Measurements from ENCODE around the gene MBOAT1.
A peak's percentile ranks its signal among the peaks of the same experiment; 100 is the strongest.

The MBOAT1 gene

GRCh38 chr6:20137240-20137639 lies 75.0 kb downstream of the MBOAT1 start:
- DNase-seq (ENCODE audit: low spot score), result no peak

DNA sequence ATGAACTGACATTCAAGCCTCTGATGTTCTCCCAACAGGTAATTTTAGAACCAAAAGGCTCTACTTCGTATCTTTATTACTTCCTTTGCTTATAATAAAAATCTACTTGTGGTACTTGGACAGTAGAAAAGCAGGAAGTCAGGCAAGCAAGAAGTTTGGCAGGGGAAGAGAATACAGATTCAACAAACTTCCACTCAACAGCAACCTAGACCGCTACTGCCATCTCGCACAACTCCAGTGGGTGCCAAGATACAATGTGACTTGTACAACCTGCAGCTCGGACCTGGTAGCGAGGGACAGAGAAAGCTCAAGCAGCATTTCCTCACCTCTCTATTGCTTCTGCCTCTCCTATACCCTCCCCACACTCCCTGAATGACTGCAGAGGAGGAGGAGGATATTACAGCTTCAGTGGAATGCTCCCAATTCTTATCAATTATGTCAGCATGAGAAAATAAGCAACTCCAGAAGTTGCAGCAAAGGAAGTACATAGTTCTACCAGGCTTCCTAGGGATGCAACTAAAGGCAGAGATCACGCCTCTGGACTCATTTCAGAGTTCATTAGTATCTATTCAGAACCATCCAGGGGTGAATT lies 76.5 kb downstream of the MBOAT1 start:
- DNase-seq (ENCODE audit: low spot score), result no peak

DNA sequence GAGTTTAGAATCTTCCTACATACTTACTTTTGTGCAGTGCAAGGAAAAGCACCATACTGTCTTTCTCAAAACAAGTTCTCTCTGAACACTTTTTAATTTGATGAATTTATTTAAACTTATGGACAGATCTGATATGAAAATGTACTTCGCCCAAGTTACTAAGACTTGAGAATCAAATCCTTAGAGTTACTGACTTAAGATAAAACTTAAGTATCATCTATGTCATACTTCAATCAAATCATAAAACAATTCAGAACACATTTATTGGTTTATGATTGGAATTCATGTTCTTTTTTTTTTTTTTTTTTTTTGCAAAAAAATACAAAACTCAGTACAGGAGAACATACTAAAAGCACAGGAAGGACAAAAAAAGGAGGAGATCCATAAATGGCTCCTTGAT lies 77.7 kb downstream of the MBOAT1 start:
- no peak for DNase-seq (ENCODE audit: low spot score)

- DNase-seq (ENCODE audit: low spot score), result no peak
Measured at GRCh38 chr6:20129290-20130088, 82.8 kb downstream of the MBOAT1 start.

DNA sequence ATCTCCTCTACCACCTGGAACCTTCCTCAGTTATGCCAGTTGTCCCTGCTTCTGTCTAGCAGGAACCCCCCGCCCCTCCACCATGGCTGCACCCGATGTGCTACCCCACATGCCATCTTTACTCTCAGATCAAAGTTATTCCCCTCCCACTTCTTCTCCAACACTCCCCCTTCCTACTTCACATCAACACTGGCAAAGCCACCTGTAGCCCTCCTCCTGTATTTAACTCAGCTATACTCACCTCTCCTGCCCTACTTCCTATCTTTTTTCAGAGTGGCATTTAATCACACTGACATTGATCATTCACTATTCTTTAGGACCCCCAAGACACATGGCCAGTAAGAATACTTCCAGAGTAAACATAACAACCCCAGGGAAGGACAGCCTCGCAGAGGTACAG lies 84.3 kb downstream of the MBOAT1 start:
- no peak for DNase-seq (ENCODE audit: low spot score)

DNA sequence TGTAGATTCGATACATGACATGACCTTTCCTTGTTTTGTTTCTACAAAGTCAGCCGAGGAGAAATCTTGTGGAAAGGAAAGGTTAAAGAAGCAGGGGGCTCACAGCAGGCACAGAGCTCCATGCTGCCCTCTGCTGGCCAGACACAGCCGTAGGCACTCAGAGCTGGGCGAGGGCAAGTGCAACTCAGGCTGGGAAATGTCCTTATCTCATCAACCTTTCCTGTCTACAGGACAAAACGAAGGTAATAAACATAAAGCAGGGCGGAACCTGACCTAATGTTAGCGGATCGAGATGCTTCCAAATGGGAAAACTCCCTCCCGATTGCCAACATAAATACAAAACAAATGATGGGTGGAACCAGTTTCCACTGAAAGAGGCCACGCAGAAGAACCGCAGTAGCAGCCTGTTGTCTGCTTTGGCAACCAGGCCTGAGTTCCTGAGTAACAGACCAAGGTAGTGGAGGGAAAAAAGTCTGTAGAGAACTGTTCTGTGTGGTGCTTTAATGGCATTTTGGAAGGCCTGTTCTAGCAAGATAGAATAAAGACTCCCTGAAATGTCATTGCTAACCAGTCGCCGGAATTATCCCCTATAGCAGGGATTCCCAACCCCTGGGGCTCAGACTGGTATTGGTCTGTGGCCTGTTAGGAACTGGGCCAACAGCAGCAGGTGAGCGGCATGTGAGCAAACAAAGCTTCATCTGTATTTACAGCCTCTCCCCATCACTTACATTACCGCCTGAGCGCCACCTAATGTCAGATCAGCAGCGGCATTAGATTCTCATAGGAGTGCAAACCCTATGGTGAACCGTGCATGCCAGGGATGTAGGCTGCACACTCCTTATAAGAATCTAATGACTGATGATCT lies 85.2 kb downstream of the MBOAT1 start:
- peak; percentile 41 for DNase-seq (ENCODE audit: low spot score)

GRCh38 chr6:20126102-20126752 lies 86.0 kb downstream of the MBOAT1 start:
- DNase-seq (ENCODE audit: low spot score), result no peak

- DNase-seq (ENCODE audit: low spot score), result no peak
Measured at GRCh38 chr6:20124545-20124944, 87.7 kb downstream of the MBOAT1 start.

DNA sequence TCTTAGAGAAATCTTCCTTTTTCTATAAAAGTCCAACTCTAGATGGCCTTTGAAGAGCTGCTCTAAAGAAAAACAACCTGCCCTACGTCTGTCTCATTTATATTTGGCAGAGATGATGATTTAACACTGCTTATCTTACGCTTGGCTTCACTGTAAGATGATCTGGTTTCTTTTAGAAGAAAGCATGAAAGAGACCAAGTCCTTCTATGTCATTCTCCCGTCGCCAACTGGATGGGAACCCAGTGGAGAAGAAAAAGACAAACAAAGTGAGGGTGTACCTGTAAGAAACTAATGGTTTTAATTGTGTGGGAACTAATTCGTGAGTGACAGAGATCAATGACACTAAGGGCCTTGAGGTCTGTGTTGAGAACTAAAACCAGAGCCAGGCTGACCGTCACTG lies 92.8 kb downstream of the MBOAT1 start:
- no peak for DNase-seq (ENCODE audit: low spot score)

DNA sequence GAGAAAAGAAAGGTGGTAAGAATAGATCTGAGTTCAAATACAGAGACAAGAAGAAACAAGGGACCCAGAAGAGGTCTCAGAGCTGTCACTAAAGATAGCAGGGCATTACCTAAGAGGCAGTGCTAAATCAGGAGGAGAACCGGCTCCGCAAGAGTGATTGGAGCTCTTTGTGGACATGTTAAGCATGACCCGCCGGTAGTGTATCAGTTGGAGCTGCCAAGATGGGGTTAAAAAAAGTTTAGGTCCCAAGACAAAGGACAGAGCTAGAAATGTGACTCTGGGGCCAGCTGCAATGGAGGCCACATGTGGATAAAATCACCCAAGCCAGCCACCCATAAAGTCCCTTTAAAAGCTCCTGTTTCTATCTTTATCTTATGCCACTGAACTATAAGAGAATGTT lies 93.4 kb downstream of the MBOAT1 start:
- DNase-seq (ENCODE audit: low spot score), result no peak

DNA sequence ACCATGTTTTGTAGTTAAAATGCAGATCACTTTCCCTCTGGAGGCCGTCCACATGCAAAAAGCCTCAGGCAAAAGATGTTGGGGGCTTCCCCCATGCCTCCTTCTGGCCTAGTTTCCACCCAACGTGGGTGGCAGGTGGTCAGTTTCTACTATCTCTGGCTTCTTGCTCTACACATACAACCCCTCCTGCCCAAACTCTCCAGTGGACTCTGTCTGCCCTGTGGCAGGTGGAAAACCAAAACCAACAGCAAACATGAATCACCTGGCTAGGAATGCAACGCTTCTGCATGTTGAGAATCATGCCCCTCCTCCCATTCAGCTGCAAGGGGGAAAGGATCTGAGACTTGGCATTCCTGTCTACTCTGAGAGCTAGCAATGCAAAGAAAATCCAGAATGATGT lies 94.8 kb downstream of the MBOAT1 start:
- DNase-seq (ENCODE audit: low spot score), result no peak

GRCh38 chr6:20116792-20117191 lies 95.5 kb downstream of the MBOAT1 start:
- no peak for DNase-seq (ENCODE audit: low spot score)

DNA sequence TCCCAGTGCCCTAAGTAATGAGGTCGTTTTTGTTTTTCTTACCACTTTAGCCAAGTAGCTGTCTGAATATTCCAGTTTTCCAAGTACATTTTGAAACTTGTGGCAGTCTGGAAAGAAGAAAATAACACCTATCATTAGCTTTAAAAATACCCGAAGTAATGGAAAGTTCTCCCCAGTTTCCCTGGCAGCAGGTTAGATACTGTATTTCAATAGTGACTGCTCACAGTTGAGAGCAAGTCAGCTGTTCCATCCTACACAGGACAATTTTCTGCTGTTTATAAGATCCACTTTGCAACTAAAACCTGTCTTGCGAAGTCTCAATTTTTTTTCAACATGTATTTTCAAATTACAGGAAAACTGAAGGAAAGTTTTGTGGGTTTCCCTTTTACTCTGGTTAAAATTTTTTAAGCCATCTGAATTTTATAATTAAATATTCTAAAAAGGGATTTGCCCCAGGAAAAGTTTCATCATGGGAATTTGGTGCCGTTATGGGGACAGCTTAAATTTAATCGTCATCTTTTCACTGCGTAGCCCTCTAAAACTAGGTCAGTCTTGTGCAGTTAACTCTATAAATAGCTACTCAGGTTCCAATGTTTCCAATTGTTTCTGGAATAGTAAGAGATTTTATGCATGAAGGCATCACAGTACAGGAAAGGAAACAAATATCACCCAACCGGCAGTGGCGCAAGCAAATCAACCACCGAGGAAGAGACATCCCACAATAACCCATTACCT lies 96.9 kb downstream of the MBOAT1 start:
- DNase-seq (ENCODE audit: low spot score), result peak; percentile 3

DNA sequence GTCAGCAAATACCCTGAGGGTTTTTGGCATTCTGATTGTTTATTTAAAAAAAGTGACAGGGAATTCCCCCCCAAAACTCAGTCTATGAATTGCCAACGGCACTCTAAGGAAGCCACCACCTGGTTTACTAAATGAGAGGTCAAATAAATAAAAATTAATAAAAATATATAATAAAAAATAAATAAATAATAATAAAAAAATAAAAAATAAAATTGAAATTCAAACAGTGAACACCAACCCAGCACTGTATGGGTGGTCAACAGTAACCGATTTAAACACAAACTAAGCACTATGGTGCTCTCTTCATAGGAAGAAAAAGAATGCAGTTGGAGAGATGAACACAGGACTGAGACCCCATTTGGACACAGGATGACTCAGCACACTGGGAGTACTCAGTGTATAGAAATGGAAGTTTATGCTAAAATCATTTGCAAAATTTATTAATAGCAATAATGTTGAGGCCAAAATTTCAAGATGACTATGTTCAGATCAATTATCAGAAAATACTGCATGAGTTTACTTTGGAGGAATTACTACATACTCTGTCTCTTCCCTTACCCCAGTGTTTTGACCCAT lies 98.5 kb downstream of the MBOAT1 start:
- DNase-seq (ENCODE audit: low spot score), result no peak

DNA sequence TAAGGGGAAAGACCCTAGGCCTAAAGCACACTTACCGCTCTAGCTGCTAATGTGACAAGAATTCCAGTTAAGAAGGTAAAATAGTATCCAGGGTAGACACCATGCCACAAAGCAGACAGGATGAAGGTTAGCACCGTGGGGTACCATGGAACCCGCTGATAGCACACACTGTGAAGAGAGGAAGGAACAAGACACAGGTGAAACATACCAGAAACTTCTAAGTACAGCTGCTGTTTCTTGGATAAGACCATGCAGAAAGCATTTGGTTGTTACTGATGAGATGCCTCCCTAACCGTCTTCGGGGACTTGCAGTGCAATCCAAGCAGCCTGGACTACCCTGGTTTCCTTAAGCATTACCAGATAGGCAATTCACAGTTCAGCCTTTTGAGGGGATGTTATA lies 99.4 kb downstream of the MBOAT1 start:
- no peak for DNase-seq (ENCODE audit: low spot score)

DNA sequence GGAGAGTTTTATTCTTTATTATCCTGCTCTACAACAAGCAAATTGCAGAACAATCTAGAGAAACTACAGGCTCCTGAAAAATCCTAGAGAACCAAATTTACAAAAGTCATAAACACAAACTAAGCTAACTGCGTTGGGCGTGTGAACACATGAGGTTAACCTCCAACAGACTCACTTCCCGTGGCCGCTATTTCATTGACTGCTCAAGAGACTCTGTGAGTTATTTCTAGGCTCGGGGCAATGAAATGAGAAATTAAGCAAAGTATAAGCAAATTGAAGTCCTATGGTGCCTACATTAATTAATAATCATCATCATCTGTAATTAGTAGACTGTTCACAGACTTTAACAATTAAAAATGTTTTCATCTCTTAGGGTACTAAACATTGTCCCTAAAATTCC lies 100.0 kb downstream of the MBOAT1 start:
- no peak for DNase-seq (ENCODE audit: low spot score)

DNA sequence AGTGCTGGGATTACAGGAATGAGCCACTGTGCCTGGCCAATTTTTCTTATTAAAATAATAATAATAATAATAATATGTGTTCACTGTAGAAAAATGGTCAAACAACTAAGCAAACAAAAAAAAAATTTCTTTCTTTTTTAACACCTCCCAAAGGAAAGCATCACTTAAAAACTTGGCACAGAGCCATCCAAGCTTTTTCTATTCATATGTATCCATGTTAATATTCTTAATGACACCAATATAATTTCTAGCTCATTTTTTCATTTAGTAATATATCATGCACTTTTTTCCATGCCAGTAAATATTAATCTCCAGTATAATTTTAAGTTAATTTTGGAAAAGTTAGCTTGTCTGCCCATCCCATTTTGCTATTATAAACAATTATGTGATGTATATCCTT lies 101.8 kb downstream of the MBOAT1 start:
- DNase-seq (ENCODE audit: low spot score), result no peak

- no peak for DNase-seq (ENCODE audit: low spot score)
Measured at GRCh38 chr6:20109526-20109925, 102.7 kb downstream of the MBOAT1 start.

DNA sequence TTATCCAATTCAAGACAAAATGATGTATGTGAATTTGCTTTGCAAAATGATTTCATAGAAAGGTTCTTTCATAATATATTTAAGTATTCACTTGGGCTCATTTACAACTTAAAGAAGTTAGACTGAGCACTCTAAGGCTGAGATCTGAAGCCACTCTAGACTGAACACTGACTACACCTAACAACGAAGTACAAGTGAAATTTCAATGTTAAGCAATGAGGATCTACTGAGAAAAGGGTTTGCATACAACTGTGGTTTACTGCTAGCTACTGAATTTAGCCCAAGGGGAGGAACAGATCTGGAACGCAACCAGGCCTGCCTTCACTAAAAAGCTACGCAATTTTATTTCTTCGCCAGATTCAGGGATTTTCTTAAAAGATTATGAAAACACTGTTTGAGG lies 106.4 kb downstream of the MBOAT1 start:
- no peak for DNase-seq (ENCODE audit: low spot score)

- no peak for DNase-seq (ENCODE audit: low spot score)
Measured at GRCh38 chr6:20104696-20105095, 107.6 kb downstream of the MBOAT1 start.

DNA sequence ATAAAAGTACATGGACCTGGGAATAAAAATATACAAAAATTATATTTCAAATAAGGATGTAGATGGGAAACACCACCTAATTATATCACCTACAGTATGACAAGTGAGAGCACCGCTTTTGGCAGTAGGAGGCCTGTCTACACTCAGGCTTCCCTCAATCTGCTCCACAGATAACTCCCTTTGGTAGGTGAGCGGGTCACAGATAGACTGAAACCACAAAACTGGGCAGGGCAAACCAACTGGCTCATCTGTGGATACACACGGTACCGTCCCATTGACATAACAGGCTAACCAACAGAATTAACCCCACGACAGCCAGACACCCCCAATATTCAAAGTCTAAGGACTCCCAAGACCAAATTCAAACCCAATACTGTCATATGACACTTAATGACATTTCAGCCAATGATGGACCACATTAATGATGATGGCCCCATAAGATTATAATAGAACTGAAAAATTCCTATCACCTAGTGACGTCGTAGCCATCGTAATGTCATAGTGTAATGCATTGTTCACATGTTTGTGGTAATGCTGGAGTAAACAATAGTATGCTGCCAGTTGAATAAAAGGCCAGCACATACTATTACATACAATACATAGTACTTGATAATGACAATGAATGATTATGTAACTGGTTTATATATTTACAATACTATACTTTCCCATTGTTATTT lies 109.7 kb downstream of the MBOAT1 start:
- DNase-seq (ENCODE audit: low spot score), result no peak
